GM12878 (cell line): Measurements from ENCODE around the gene COMMD1. TPM values are rescaled to one million over a fixed set of nuclear protein-coding genes. Genes with fewer than 3 reads are reported as not detected.

Source experiments
- DPF2 ChIP-seq: fragments of 450-650 bp; IDR thresholded peaks from 2 replicates; pipeline ENCODE4 v1.6.1; 2017; ENCODE audit warnings: mild to moderate bottlenecking
- MEF2A ChIP-seq: IDR thresholded peaks from 2 replicates; pipeline ENCODE4 v1.6.1; 2011; ENCODE audit warnings: low read depth, mild to moderate bottlenecking, low read length, moderate library complexity; ENCODE audit not compliant: insufficient read depth
- MEF2B ChIP-seq: fragments of 450-650 bp; IDR thresholded peaks from 2 replicates; pipeline ENCODE4 v1.6.1; 2018; ENCODE audit warnings: mild to moderate bottlenecking, moderate library complexity; ENCODE audit not compliant: partially characterized antibody, poor library complexity, severe bottlenecking
- NFYA ChIP-seq: IDR thresholded peaks from 2 replicates; pipeline ENCODE4 v1.6.1; 2011; ENCODE audit warnings: low read depth, mild to moderate bottlenecking, low read length, improper control_type of control experiment, borderline replicate concordance
- NR2C1 ChIP-seq: fragments of 450-650 bp; IDR thresholded peaks from 2 replicates; pipeline ENCODE4 v1.6.1; 2017; ENCODE audit warnings: antibody characterized with exemption, mild to moderate bottlenecking, moderate library complexity
- POLR2AphosphoS5 ChIP-seq: IDR thresholded peaks from 2 replicates; pipeline ENCODE4 v1.6.1; 2011; ENCODE audit warnings: mild to moderate bottlenecking, low read length, inconsistent platforms
- POU2F2 ChIP-seq: IDR thresholded peaks from 3 replicates; pipeline ENCODE4 v1.6.1; 2011; ENCODE audit warnings: low read depth, mild to moderate bottlenecking, low read length, borderline replicate concordance
- RFX5 ChIP-seq: IDR thresholded peaks from 2 replicates; pipeline ENCODE4 v1.6.1; 2011; ENCODE audit warnings: low read depth, low read length, improper control_type of control experiment
- SMC3 ChIP-seq: IDR thresholded peaks from 2 replicates; pipeline ENCODE4 v1.6.1; 2011; ENCODE audit warnings: low read length, improper control_type of control experiment, borderline replicate concordance
- polyA plus RNA-seq, 11 experiments: library from polyadenylated mRNA; depleted of rRNA in 4 of 11; unstranded in 6 of 11; stranded (reverse) in 5 of 11; fragments of >200 nt; fragmentation: Nextera tagmentation in 4 of 11; fragmentation: Illumina TruSeq in 1 of 11; extraction: Ambion mirVana in 4 of 11; extraction: Trizol in 1 of 11; gene quantifications; 1 replicate in 1 of 11; 2 replicates in 10 of 11; pipeline versions ENCODE4 v1.2.1 to v1.2.3, GENCODE V29; 2011 to 2016; ENCODE audit warnings: inconsistent platforms in 2 of 11, missing spikeins in 2 of 11, low read depth in 1 of 11
- total RNA-seq, 4 experiments: library from RNA; depleted of rRNA in 3 of 4; stranded (reverse); fragments of >200 nt in 3 of 4; fragmentation: Illumina TruSeq in 1 of 4; extraction: Trizol in 1 of 4; gene quantifications; 2 replicates each; pipeline versions ENCODE4 v1.2.1 to v1.2.3, GENCODE V29; 2013 to 2021
- TF ChIP-seq, protein P1 (sequence below): fragments of 450-650 bp; IDR thresholded peaks from 2 replicates; pipeline ENCODE4 v1.6.1; 2016; ENCODE audit warnings: mild to moderate bottlenecking
- TF ChIP-seq, protein P2 (sequence below), 3 experiments: IDR thresholded peaks in 2 of 3; conservative IDR thresholded peaks in 1 of 3; 2 replicates each; pipeline ENCODE4 v1.5.1; 2011; ENCODE audit warnings: low read depth in 3 of 3, low read length in 3 of 3, mild to moderate bottlenecking in 3 of 3, control low read depth in 2 of 3, moderate library complexity in 2 of 3, inconsistent platforms in 1 of 3, mixed read lengths in 1 of 3; ENCODE audit not compliant: control insufficient read depth in 2 of 3, insufficient read depth in 1 of 3; ENCODE audit errors: extremely low read depth in 1 of 3
- TF ChIP-seq, protein P3 (sequence below): fragments of 450-650 bp; IDR thresholded peaks from 2 replicates; pipeline ENCODE4 v1.6.1; 2017; ENCODE audit warnings: mild to moderate bottlenecking, moderate library complexity
- TF ChIP-seq, protein P4 (sequence below): fragments of 450-650 bp; formaldehyde crosslinking; IDR thresholded peaks from 2 replicates; pipeline ENCODE4 v1.4.0; 2020; ENCODE audit warnings: mild to moderate bottlenecking, moderate library complexity
- TF ChIP-seq, protein P5 (sequence below): fragments of 450-650 bp; IDR thresholded peaks from 2 replicates; pipeline ENCODE4 v1.6.1; 2017; ENCODE audit warnings: mild to moderate bottlenecking, low read depth, inconsistent platforms; ENCODE audit not compliant: poor library complexity, severe bottlenecking

COMMD1 gene
- total and polyA plus RNA-seq, 10 of the 15 experiments (the other 5 are each of a cell fraction or from before 2014, with no cell fraction given) = 39.7 to 210 (median 53.7) TPM

DNA sequence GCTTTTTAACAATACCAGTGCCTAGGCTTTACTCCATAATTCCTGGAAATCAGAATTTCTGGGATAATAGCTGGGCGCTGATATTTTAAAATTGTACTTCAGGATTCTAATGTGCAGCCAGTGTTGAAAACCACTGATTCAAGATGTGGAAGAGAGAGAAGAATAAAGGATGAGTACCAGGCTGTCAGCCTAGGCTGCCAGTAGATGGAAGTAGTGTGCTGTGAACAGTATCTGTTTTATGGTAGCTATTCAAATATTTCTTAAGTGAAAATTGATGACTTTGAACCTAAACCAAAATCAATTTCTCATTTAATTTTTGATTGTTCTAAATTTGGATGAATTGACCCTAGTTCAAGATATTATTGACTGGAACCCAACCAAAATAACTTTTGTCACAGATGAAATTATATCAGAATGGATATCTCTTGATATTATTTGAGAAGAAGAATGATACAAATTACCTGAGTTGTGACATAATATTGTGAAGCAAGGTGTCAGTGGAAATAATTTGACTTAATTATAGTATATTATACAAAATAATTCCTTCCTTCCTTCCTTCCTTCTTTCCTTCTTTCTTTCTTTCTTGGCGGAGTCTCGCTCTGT, 88.0 kb downstream of the COMMD1 start (continued):
- TF ChIP-seq, protein P1, sequence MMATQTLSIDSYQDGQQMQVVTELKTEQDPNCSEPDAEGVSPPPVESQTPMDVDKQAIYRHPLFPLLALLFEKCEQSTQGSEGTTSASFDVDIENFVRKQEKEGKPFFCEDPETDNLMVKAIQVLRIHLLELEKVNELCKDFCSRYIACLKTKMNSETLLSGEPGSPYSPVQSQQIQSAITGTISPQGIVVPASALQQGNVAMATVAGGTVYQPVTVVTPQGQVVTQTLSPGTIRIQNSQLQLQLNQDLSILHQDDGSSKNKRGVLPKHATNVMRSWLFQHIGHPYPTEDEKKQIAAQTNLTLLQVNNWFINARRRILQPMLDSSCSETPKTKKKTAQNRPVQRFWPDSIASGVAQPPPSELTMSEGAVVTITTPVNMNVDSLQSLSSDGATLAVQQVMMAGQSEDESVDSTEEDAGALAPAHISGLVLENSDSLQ = peak; percentile 35; the same call in 1 of the 2 replicates
- TF ChIP-seq, protein P2, sequence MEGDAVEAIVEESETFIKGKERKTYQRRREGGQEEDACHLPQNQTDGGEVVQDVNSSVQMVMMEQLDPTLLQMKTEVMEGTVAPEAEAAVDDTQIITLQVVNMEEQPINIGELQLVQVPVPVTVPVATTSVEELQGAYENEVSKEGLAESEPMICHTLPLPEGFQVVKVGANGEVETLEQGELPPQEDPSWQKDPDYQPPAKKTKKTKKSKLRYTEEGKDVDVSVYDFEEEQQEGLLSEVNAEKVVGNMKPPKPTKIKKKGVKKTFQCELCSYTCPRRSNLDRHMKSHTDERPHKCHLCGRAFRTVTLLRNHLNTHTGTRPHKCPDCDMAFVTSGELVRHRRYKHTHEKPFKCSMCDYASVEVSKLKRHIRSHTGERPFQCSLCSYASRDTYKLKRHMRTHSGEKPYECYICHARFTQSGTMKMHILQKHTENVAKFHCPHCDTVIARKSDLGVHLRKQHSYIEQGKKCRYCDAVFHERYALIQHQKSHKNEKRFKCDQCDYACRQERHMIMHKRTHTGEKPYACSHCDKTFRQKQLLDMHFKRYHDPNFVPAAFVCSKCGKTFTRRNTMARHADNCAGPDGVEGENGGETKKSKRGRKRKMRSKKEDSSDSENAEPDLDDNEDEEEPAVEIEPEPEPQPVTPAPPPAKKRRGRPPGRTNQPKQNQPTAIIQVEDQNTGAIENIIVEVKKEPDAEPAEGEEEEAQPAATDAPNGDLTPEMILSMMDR (IDR thresholded peaks at IDR 0.05 in 2 of 3, conservative IDR thresholded peaks at IDR 0.05 in 1 of 3; ENCODE audit: control insufficient read depth in 2 of 3, extremely low read depth in 1 of 3, insufficient read depth in 1 of 3, low read depth in 3 of 3, low read length in 3 of 3) = peak; percentile 74 to 87 (median 84)
- TF ChIP-seq MEF2B = no peak
- TF ChIP-seq POU2F2 = no peak
- TF ChIP-seq MEF2A = 0 out of 2 replicates have a peak, but pooled peaks have one; percentile 37
- no peak for TF ChIP-seq NR2C1
- TF ChIP-seq RFX5 = no peak
- TF ChIP-seq, protein P3, sequence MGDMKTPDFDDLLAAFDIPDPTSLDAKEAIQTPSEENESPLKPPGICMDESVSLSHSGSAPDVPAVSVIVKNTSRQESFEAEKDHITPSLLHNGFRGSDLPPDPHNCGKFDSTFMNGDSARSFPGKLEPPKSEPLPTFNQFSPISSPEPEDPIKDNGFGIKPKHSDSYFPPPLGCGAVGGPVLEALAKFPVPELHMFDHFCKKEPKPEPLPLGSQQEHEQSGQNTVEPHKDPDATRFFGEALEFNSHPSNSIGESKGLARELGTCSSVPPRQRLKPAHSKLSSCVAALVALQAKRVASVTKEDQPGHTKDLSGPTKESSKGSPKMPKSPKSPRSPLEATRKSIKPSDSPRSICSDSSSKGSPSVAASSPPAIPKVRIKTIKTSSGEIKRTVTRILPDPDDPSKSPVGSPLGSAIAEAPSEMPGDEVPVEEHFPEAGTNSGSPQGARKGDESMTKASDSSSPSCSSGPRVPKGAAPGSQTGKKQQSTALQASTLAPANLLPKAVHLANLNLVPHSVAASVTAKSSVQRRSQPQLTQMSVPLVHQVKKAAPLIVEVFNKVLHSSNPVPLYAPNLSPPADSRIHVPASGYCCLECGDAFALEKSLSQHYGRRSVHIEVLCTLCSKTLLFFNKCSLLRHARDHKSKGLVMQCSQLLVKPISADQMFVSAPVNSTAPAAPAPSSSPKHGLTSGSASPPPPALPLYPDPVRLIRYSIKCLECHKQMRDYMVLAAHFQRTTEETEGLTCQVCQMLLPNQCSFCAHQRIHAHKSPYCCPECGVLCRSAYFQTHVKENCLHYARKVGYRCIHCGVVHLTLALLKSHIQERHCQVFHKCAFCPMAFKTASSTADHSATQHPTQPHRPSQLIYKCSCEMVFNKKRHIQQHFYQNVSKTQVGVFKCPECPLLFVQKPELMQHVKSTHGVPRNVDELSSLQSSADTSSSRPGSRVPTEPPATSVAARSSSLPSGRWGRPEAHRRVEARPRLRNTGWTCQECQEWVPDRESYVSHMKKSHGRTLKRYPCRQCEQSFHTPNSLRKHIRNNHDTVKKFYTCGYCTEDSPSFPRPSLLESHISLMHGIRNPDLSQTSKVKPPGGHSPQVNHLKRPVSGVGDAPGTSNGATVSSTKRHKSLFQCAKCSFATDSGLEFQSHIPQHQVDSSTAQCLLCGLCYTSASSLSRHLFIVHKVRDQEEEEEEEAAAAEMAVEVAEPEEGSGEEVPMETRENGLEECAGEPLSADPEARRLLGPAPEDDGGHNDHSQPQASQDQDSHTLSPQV = 0 out of 2 replicates have a peak, but pooled peaks have one; percentile 30
- TF ChIP-seq, protein P4, sequence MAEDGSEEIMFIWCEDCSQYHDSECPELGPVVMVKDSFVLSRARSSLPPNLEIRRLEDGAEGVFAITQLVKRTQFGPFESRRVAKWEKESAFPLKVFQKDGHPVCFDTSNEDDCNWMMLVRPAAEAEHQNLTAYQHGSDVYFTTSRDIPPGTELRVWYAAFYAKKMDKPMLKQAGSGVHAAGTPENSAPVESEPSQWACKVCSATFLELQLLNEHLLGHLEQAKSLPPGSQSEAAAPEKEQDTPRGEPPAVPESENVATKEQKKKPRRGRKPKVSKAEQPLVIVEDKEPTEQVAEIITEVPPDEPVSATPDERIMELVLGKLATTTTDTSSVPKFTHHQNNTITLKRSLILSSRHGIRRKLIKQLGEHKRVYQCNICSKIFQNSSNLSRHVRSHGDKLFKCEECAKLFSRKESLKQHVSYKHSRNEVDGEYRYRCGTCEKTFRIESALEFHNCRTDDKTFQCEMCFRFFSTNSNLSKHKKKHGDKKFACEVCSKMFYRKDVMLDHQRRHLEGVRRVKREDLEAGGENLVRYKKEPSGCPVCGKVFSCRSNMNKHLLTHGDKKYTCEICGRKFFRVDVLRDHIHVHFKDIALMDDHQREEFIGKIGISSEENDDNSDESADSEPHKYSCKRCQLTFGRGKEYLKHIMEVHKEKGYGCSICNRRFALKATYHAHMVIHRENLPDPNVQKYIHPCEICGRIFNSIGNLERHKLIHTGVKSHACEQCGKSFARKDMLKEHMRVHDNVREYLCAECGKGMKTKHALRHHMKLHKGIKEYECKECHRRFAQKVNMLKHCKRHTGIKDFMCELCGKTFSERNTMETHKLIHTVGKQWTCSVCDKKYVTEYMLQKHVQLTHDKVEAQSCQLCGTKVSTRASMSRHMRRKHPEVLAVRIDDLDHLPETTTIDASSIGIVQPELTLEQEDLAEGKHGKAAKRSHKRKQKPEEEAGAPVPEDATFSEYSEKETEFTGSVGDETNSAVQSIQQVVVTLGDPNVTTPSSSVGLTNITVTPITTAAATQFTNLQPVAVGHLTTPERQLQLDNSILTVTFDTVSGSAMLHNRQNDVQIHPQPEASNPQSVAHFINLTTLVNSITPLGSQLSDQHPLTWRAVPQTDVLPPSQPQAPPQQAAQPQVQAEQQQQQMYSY (CRISPR knock-in tag) = no peak
- TF ChIP-seq NFYA = no peak
- TF ChIP-seq, protein P5, sequence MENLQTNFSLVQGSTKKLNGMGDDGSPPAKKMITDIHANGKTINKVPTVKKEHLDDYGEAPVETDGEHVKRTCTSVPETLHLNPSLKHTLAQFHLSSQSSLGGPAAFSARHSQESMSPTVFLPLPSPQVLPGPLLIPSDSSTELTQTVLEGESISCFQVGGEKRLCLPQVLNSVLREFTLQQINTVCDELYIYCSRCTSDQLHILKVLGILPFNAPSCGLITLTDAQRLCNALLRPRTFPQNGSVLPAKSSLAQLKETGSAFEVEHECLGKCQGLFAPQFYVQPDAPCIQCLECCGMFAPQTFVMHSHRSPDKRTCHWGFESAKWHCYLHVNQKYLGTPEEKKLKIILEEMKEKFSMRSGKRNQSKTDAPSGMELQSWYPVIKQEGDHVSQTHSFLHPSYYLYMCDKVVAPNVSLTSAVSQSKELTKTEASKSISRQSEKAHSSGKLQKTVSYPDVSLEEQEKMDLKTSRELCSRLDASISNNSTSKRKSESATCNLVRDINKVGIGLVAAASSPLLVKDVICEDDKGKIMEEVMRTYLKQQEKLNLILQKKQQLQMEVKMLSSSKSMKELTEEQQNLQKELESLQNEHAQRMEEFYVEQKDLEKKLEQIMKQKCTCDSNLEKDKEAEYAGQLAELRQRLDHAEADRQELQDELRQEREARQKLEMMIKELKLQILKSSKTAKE = peak; percentile 48
- TF ChIP-seq POLR2AphosphoS5 = no peak
- TF ChIP-seq DPF2 = no peak
- peak; percentile 94 for TF ChIP-seq SMC3
